ENCODE data around the gene TMEM214. TPM values are rescaled to one million over a fixed set of nuclear protein-coding genes. Genes with fewer than 3 reads are reported as not detected.

Gene TMEM214
- total RNA-seq, 4 donors from 2014 or later, result 35.5 to 95.4 (median 49.0) TPM

DNA sequence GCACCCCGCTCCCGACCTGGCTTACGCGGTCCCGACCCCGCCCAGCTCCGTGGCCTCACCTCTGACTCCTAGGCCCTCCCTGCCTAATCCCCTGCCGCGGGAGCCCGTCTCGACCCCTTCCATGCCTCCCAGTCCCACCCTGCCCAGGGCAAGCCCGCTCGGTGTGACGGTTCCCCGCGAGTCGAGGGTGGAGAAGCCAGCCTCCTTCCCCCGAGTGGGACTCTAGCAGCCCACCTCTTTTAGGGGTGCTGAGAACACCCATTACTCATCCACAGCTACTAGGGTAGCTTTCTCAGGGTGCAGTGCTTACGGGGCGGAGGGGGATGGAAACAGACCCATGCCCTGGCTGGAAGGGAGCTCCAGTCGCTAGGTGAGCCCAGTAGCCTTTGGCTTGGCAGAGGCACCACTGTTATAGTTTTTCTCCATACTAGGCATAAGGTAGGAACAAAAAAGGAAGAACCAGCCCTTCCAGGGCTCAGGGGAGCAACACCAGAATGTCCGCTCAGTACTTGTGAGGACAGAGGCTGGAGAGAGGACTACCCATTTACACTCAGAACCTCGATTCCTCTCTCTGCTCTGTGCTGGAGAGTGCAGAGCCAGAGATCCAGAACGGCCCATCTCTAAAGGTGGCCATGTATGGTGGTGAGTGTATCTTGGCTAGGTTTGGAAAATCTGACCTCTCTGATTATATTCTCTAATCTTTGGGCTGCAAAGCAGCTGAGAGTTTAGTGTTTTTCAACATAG, 19.3 kb downstream of the TMEM214 start:
- TF ChIP-seq, protein P1, sequence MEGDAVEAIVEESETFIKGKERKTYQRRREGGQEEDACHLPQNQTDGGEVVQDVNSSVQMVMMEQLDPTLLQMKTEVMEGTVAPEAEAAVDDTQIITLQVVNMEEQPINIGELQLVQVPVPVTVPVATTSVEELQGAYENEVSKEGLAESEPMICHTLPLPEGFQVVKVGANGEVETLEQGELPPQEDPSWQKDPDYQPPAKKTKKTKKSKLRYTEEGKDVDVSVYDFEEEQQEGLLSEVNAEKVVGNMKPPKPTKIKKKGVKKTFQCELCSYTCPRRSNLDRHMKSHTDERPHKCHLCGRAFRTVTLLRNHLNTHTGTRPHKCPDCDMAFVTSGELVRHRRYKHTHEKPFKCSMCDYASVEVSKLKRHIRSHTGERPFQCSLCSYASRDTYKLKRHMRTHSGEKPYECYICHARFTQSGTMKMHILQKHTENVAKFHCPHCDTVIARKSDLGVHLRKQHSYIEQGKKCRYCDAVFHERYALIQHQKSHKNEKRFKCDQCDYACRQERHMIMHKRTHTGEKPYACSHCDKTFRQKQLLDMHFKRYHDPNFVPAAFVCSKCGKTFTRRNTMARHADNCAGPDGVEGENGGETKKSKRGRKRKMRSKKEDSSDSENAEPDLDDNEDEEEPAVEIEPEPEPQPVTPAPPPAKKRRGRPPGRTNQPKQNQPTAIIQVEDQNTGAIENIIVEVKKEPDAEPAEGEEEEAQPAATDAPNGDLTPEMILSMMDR (IDR thresholded peaks at IDR 0.05; ENCODE audit: low read depth), result no peak

DNA sequence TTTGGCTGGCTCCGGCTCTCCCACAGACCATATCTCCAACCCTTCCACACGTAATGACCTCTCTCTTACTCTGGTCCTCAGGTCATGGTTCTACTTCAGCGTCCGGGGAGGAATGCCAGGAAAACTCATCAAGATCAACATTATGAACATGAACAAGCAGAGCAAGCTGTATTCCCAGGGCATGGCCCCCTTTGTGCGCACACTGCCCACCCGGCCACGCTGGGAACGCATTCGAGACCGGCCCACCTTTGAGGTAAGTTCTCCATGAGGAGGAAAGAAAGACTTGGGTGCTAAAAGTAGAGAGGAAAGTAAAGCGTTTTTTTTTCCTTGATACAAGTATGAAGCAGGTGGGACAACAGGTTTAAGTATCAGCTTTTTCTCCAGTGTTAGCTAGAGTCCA, 20.6 kb downstream of the TMEM214 start:
- TF ChIP-seq, protein P1 (IDR thresholded peaks at IDR 0.05; ENCODE audit: low read depth), result no peak

DNA sequence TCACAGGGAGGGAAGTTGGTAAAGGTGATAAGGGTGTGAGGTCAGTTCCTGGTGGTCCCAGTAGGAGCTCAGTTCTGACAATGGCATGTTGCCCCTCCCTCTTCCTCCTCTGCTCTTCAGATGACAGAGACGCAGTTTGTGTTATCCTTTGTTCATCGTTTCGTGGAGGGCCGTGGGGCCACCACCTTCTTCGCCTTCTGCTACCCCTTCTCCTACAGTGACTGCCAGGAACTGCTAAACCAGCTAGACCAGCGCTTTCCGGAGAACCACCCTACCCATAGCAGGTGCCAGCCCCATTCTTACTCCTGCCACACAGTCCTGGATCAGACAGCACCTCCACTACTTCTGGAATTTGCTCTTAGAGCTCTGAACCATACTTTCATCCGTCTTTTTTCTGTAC, 21.0 kb downstream of the TMEM214 start:
- TF ChIP-seq, protein P1 (IDR thresholded peaks at IDR 0.05; ENCODE audit: low read depth), result no peak

DNA sequence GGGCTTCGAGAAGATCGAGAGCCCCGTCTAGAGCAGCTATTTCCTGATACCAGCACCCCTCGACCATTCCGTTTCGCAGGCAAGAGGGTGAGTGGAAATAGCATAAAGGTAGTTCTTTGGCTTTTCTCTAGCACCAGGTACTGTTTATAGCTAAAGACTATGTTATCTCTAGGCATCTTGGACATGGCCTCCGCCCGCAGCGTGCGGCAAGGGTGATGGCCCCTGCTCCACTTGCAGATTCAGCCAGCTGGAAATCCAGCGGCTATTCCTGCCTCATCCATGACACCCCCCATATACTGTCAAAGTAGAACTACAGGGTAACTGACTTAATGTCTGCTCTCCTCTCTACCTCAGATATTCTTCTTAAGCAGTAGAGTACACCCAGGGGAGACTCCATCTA, 22.0 kb downstream of the TMEM214 start:
- TF ChIP-seq, protein P1 (IDR thresholded peaks at IDR 0.05; ENCODE audit: low read depth), result no peak

DNA sequence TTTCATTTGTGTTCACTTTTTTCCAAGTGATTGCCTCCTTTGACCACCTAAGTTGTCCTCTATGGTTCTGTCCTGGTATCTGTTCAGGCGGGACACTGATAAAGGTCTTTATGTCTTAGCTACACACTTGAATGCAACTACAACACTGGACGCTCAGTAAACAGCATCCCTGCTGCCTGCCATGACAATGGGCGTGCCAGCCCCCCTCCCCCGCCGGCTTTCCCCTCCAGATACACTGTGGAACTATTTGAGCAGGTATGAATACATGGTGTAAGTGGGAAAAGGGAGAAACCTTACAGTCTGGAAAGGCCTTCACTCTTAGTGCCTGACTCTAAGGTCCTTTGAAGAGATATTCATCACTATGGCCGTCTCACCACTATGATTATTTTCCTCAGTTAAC, 24.4 kb downstream of the TMEM214 start:
- TF ChIP-seq, protein P1 (IDR thresholded peaks at IDR 0.05; ENCODE audit: low read depth), result no peak

DNA sequence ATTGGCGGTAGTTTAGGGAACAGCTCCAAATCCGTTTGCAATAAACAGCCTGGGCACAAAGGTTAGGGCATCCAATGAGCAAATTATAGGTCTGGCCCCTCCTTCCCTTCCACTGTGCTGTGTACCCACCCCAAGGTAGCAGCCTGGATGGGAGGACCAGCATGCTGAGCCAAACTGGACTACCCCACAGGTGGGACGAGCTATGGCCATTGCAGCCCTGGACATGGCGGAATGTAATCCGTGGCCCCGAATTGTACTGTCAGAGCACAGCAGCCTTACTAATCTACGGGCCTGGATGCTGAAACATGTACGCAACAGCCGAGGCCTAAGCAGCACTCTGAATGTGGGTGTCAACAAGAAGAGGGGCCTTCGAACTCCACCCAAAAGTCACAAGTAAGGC, 25.4 kb downstream of the TMEM214 start:
- TF ChIP-seq, protein P1 (IDR thresholded peaks at IDR 0.05; ENCODE audit: low read depth), result no peak

DNA sequence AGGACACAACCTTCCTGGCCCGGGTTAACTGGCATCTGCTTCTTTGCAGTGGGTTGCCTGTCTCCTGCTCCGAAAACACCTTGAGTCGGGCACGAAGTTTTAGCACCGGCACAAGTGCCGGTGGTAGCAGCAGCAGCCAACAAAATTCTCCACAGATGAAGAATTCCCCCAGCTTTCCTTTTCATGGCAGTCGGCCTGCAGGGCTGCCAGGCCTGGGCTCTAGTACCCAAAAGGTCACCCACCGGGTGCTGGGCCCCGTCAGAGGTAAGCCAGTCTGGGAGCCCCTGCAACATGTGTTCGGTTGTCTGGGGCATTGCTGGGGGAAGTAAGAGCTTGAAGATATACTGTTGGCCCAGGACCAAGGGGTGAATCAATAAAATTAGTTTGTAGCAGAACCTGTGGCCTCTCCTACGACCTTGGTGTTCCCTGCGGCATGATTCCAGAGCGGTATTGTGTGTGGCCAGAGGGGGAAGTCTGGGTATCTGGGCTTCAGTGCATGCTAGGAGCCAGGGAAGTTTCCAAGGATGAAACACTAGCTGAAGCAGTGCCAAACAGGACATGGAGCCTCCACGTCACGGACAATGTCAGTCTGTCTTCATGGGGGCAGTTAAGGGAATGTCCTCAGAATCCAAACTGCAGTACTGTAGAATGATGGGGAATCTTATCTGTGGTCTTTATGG, 26.5 kb downstream of the TMEM214 start:
- TF ChIP-seq, protein P1 (IDR thresholded peaks at IDR 0.05; ENCODE audit: low read depth), result no peak
